Breast epithelium (tissue), 3 donors: ENCODE measurements around the gene LAIR2.

Source experiments
- POLR2A ChIP-seq: fragments of 450-650 bp; IDR thresholded peaks from one replicate; pipeline ENCODE4 v1.6.1; 2016; ENCODE audit warnings: antibody characterized with exemption, mild to moderate bottlenecking, moderate library complexity
- TF ChIP-seq, protein P1 (sequence below), 3 donors: fragments of 450-650 bp; IDR thresholded peaks; one replicate each; pipeline ENCODE4 v1.5.1; 2016 to 2017; ENCODE audit warnings: antibody characterized with exemption in 3 of 3, mild to moderate bottlenecking in 3 of 3, moderate library complexity in 3 of 3

DNA sequence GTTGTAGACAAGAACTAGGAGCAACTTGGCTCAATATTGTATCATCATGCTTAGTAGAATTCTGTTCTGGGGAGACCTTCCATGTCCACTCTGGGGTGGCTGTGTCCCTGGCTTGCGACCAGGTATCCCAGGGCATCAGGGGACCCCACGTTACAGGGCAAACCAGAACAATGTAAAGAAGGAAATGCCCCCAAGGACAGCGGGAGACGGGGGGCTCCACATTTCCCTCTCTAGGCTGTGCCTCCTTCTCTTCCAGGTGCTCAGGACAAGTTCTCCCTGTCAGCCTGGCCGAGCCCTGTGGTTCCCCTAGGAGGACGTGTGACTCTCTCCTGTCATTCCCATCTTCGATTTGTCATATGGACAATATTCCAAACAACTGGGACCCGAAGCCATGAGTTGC, 30.8 kb downstream of the LAIR2 start:
- TF ChIP-seq, protein P1, sequence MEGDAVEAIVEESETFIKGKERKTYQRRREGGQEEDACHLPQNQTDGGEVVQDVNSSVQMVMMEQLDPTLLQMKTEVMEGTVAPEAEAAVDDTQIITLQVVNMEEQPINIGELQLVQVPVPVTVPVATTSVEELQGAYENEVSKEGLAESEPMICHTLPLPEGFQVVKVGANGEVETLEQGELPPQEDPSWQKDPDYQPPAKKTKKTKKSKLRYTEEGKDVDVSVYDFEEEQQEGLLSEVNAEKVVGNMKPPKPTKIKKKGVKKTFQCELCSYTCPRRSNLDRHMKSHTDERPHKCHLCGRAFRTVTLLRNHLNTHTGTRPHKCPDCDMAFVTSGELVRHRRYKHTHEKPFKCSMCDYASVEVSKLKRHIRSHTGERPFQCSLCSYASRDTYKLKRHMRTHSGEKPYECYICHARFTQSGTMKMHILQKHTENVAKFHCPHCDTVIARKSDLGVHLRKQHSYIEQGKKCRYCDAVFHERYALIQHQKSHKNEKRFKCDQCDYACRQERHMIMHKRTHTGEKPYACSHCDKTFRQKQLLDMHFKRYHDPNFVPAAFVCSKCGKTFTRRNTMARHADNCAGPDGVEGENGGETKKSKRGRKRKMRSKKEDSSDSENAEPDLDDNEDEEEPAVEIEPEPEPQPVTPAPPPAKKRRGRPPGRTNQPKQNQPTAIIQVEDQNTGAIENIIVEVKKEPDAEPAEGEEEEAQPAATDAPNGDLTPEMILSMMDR (IDR thresholded peaks at IDR 0.05), result no peak
- TF ChIP-seq POLR2A, result no peak
